Measurements from ENCODE around the gene KCTD14. TPM values are rescaled to one million over a fixed set of nuclear protein-coding genes. Genes with fewer than 3 reads are reported as not detected.

Gene KCTD14
- total and polyA plus RNA-seq, 8 donors, result 7.0 to 20.7 (median 13.5) TPM

DNA sequence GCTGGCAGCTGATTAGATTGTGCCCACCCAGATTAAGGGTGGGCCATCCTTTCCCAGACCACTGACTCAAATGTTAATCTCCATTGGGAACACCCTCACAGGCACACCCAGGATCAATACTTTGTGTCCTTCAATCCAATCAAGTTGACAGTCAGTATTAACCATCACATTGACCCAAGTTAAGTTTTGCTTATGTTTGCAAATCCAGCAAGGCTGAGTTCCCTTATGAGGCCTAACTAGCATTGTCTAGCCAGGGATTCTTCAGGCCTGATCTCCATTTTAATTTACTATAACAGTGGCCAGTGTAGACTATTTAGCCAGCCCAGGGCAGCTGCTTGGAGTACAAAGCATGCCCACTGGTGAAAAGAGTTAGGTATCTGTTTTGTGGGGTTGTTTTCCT, 2.3 kb upstream of the KCTD14 start:
- Histone ChIP-seq H3K36me3 (no peaks in the 10 kb centered on the region), H3K27me3 (no peaks in the 10 kb centered on the region), H3K4me1 (peaks cover 3 to 18% (median 5%) of the 10 kb centered on the region in 3 donors), H3K4me3 (no peak overlapping the region), H3K27ac (no peak overlapping the region), H3K9me3 (no peaks in the 10 kb centered on the region)
- TF ChIP-seq, protein P1, sequence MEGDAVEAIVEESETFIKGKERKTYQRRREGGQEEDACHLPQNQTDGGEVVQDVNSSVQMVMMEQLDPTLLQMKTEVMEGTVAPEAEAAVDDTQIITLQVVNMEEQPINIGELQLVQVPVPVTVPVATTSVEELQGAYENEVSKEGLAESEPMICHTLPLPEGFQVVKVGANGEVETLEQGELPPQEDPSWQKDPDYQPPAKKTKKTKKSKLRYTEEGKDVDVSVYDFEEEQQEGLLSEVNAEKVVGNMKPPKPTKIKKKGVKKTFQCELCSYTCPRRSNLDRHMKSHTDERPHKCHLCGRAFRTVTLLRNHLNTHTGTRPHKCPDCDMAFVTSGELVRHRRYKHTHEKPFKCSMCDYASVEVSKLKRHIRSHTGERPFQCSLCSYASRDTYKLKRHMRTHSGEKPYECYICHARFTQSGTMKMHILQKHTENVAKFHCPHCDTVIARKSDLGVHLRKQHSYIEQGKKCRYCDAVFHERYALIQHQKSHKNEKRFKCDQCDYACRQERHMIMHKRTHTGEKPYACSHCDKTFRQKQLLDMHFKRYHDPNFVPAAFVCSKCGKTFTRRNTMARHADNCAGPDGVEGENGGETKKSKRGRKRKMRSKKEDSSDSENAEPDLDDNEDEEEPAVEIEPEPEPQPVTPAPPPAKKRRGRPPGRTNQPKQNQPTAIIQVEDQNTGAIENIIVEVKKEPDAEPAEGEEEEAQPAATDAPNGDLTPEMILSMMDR (IDR thresholded peaks at IDR 0.05), result no peak
- ATAC-seq (no peak), DNase-seq (no peak), FAIRE-seq (no peak)
- intact Hi-C loops (cut with DNase I), result no loop called here

GRCh38 chr11:78023426-78023825, 350 bp upstream of the KCTD14 start:
- peak overlapping the region; percentile 34 to 66 (median 50) for H3K4me3 ChIP-seq
- intact Hi-C loops (cut with DNase I), result no loop called here
- H3K27me3 ChIP-seq, result no peaks in the 10 kb centered on the region
- TF ChIP-seq, protein P1 (IDR thresholded peaks at IDR 0.05), result no peak
- no peaks in the 10 kb centered on the region for H3K36me3 ChIP-seq
- peak overlapping the region; percentile 68 to 83 (median 76) for H3K27ac ChIP-seq
- peak; percentile 7 to 30 (median 22) for ATAC-seq
- DNase-seq, result no peak
- H3K4me1 ChIP-seq, result peaks cover 0 to 9% (median 0%) of the 10 kb centered on the region in 3 donors
- 51 to 54% methylated on average over 7 of the region's 7 CpGs for WGBS, 2 donors
- no peaks in the 10 kb centered on the region for H3K9me3 ChIP-seq
- no peak for FAIRE-seq

DNA sequence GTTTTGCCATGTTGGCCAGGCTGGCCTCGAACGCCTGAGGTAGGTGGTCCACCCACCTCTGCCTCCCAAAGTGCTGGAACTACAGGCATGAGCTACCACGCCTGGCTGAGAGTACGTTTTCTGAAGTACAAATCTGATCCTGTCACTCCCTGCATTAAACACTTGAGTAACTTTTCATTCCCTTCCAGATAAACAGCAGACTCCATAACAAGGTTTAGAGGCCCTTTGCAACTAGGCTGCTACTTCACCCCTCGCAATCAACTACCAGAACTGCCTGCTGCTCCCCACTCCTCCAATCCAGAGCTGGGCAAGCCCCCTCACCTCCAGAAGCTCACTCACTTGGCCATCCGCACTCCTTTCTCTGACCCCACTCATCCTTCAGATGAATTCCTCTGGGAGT, 1.5 kb downstream of the KCTD14 start:
- intact Hi-C loops (cut with DNase I), result no loop called here
- Histone ChIP-seq H3K36me3 (no peaks in the 10 kb centered on the region), H3K27me3 (no peaks in the 10 kb centered on the region), H3K9me3 (no peaks in the 10 kb centered on the region), H3K27ac (peak overlapping the region; percentile 68 to 83 (median 76)), H3K4me3 (peak overlapping the region in 3 of 4 donors; percentile 47 to 66 (median 53)), H3K4me1 (peaks cover 0 to 9% (median 0%) of the 10 kb centered on the region in 3 donors)
- TF ChIP-seq, protein P1 (IDR thresholded peaks at IDR 0.05), result no peak
- WGBS, 2 donors, result 40 to 58% methylated on average over 6 of the region's 6 CpGs
- DNase-seq, result no peak
- ATAC-seq, result no peak
- no peak for FAIRE-seq

DNA sequence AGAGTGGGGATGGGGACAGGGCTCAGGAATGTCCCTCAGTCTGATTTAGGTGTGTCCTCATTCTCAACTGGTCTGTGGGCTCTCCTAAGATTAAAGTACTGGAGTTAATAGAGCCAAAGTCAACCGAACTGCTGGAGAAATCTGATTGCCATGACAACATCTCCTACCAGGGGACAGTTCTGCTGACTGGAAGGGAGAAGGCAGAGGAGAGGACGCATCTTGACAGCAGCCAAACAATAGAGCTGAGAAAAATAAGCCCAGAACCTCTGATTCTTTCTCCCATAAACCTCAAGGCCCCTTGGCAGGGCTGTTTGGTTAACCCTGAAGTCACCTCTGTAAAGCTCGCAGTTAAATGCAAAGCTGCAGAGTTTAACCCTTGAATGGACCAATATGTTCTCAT, 2.8 kb downstream of the KCTD14 start:
- Histone ChIP-seq H3K9me3 (no peaks in the 10 kb centered on the region), H3K4me1 (peaks cover 0 to 9% (median 0%) of the 10 kb centered on the region in 3 donors), H3K27ac (no peak overlapping the region), H3K27me3 (no peaks in the 10 kb centered on the region), H3K36me3 (peaks cover 0 to 7% (median 2%) of the 10 kb centered on the region in 3 donors), H3K4me3 (peak overlapping the region in 2 of 4 donors; percentile 53 to 66)
- intact Hi-C loops (cut with DNase I), result no loop called here
- no peak for FAIRE-seq
- TF ChIP-seq, protein P1 (IDR thresholded peaks at IDR 0.05), result no peak
- ATAC-seq, result no peak
- DNase-seq, result no peak
- WGBS, 2 donors, result 21% methylated on average over 3 of the region's 3 CpGs

- TF ChIP-seq, protein P1 (IDR thresholded peaks at IDR 0.05), result no peak
- FAIRE-seq (no peak), ATAC-seq (no peak), DNase-seq (no peak)
- Histone ChIP-seq H3K36me3 (peaks cover 0 to 7% (median 2%) of the 10 kb centered on the region in 3 donors), H3K4me1 (peaks cover 0 to 9% (median 0%) of the 10 kb centered on the region in 3 donors), H3K27me3 (no peaks in the 10 kb centered on the region), H3K4me3 (no peak overlapping the region), H3K27ac (no peak overlapping the region), H3K9me3 (no peaks in the 10 kb centered on the region)
- 36 to 44% methylated on average over 4 of the region's 4 CpGs for WGBS, 2 donors
- intact Hi-C loops (cut with DNase I), result no loop called here
These were observed 3.3 kb downstream of the KCTD14 start for GRCh38 chr11:78019808-78020207.
